GM21723 (cell line): Measurements from ENCODE around the gene LRRC61.
"Not testable (repeated sequence)": the region's sequence is repeated elsewhere in the genome, so short reads cannot be mapped to it uniquely, and the experiment has no call there.

Source experiments
- ATAC-seq: cut with Tn5 transposase; IDR thresholded peaks from one replicate; pipeline ENCODE4 v1.9.1; 2021; ENCODE audit warnings: mild to moderate bottlenecking, moderate library complexity; ENCODE audit not compliant: unreplicated experiment

LRRC61 gene

GRCh38 chr7:150307129-150307528 lies 16.0 kb upstream of the LRRC61 start:
- ATAC-seq: no peak

GRCh38 chr7:150307904-150308303 lies 15.3 kb upstream of the LRRC61 start:
- no peak for ATAC-seq

- no peak for ATAC-seq
Measured at GRCh38 chr7:150308575-150308974, 14.6 kb upstream of the LRRC61 start.

GRCh38 chr7:150311146-150311545 lies 12.0 kb upstream of the LRRC61 start:
- no peak for ATAC-seq

- no peak for ATAC-seq
Measured at GRCh38 chr7:150311711-150312110, 11.4 kb upstream of the LRRC61 start.

- not testable (repeated sequence) for ATAC-seq
Measured at GRCh38 chr7:150312649-150313366, 10.3 kb upstream of the LRRC61 start.

GRCh38 chr7:150313367-150313809 lies 9.8 kb upstream of the LRRC61 start:
- no peak for ATAC-seq

- ATAC-seq: no peak
Measured at GRCh38 chr7:150313870-150314269, 9.3 kb upstream of the LRRC61 start.

GRCh38 chr7:150314639-150315239 lies 8.4 kb upstream of the LRRC61 start:
- ATAC-seq: no peak

- not testable (repeated sequence) for ATAC-seq
Measured at GRCh38 chr7:150316987-150317386, 6.2 kb upstream of the LRRC61 start.

- ATAC-seq: no peak
Measured at GRCh38 chr7:150317748-150318444, 5.3 kb upstream of the LRRC61 start.

- no peak for ATAC-seq
Measured at GRCh38 chr7:150321788-150322113, 1.4 kb upstream of the LRRC61 start.

- ATAC-seq: peak; percentile 25
Measured at GRCh38 chr7:150322114-150322832, 882 bp upstream of the LRRC61 start.

- peak; percentile 34 for ATAC-seq
Measured at GRCh38 chr7:150323682-150324372, 672 bp downstream of the LRRC61 start.

GRCh38 chr7:150324373-150324961 lies 1.3 kb downstream of the LRRC61 start:
- no peak for ATAC-seq

- no peak for ATAC-seq
Measured at GRCh38 chr7:150325110-150325611, 2.0 kb downstream of the LRRC61 start.

GRCh38 chr7:150325901-150326300 lies 2.7 kb downstream of the LRRC61 start:
- no peak for ATAC-seq

GRCh38 chr7:150326657-150327268 lies 3.6 kb downstream of the LRRC61 start:
- no peak for ATAC-seq

- ATAC-seq: no peak
Measured at GRCh38 chr7:150327308-150327707, 4.2 kb downstream of the LRRC61 start.
